HEK293 (cell line): ENCODE data around the gene EPAS1.

ENCODE experiments used
- CTCF ChIP-seq: fragments of 450-650 bp; formaldehyde crosslinking; IDR thresholded peaks from 2 replicates; pipeline ENCODE4 v1.5.1; 2016; ENCODE audit warnings: missing biosample characterization, missing genetic modification characterization
- MZF1 ChIP-seq: fragments of 450-650 bp; formaldehyde crosslinking; IDR thresholded peaks from 2 replicates; pipeline ENCODE4 v1.5.1; 2017; ENCODE audit warnings: missing biosample characterization, missing genetic modification characterization, borderline replicate concordance
- PATZ1 ChIP-seq: fragments of 450-650 bp; formaldehyde crosslinking; IDR thresholded peaks from 2 replicates; pipeline ENCODE4 v1.5.1; 2016; ENCODE audit warnings: missing biosample characterization, missing genetic modification characterization
- PRDM1 ChIP-seq: fragments of 450-650 bp; formaldehyde crosslinking; IDR thresholded peaks from 2 replicates; pipeline ENCODE4; 2016; ENCODE audit warnings: missing biosample characterization, missing genetic modification characterization
- REST ChIP-seq: fragments of 450-650 bp; formaldehyde crosslinking; IDR thresholded peaks from 2 replicates; pipeline ENCODE4 v1.5.1; 2016; ENCODE audit warnings: missing biosample characterization, missing genetic modification characterization
- SP2 ChIP-seq: fragments of 450-650 bp; formaldehyde crosslinking; IDR thresholded peaks from 2 replicates; pipeline ENCODE4 v1.5.1; 2016; ENCODE audit warnings: missing biosample characterization, missing genetic modification characterization
- SP7 ChIP-seq: fragments of 450-650 bp; formaldehyde crosslinking; IDR thresholded peaks from 2 replicates; pipeline ENCODE4 v1.5.1; 2016; ENCODE audit warnings: missing biosample characterization, missing genetic modification characterization
- YY1 ChIP-seq: fragments of 450-650 bp; formaldehyde crosslinking; IDR thresholded peaks from 2 replicates; pipeline ENCODE4 v1.5.1; 2018; ENCODE audit warnings: missing biosample characterization, missing genetic modification characterization
- ZBTB21 ChIP-seq: fragments of 450-650 bp; formaldehyde crosslinking; IDR thresholded peaks from 2 replicates; pipeline ENCODE4 v1.5.1; 2017; ENCODE audit warnings: missing biosample characterization, missing genetic modification characterization
- ZBTB7A ChIP-seq: fragments of 450-650 bp; formaldehyde crosslinking; IDR thresholded peaks from 2 replicates; pipeline ENCODE4 v1.5.1; 2016; ENCODE audit warnings: low read depth, missing biosample characterization, missing genetic modification characterization
- ZNF366 ChIP-seq: fragments of 450-650 bp; formaldehyde crosslinking; conservative IDR thresholded peaks from 2 replicates; pipeline ENCODE4 v1.5.1; 2016; ENCODE audit warnings: missing biosample characterization, missing genetic modification characterization
- ZNF510 ChIP-seq: fragments of 450-650 bp; formaldehyde crosslinking; IDR thresholded peaks from 2 replicates; pipeline ENCODE4 v1.5.1; 2018; ENCODE audit warnings: mild to moderate bottlenecking, missing genetic modification characterization, missing biosample characterization; ENCODE audit not compliant: insufficient replicate concordance
- ZNF571 ChIP-seq: fragments of 450-650 bp; formaldehyde crosslinking; IDR thresholded peaks from 2 replicates; pipeline ENCODE4 v1.5.0; 2017; ENCODE audit warnings: missing biosample characterization, missing genetic modification characterization
- TF ChIP-seq, protein P1 (sequence below): fragments of 450-650 bp; formaldehyde crosslinking; IDR thresholded peaks from 2 replicates; pipeline ENCODE4 v1.5.1; 2016; ENCODE audit warnings: missing biosample characterization, missing genetic modification characterization

- no peak for TF ChIP-seq SP7 (tag by site-specific recombination)
- no peak for TF ChIP-seq CTCF (tag by site-specific recombination)
- no peak for TF ChIP-seq PATZ1 (tag by site-specific recombination)
- TF ChIP-seq ZBTB21 = no peak
- TF ChIP-seq YY1 (tag by site-specific recombination) = no peak
- TF ChIP-seq MZF1 (tag by site-specific recombination) = no peak
- TF ChIP-seq, protein P1, sequence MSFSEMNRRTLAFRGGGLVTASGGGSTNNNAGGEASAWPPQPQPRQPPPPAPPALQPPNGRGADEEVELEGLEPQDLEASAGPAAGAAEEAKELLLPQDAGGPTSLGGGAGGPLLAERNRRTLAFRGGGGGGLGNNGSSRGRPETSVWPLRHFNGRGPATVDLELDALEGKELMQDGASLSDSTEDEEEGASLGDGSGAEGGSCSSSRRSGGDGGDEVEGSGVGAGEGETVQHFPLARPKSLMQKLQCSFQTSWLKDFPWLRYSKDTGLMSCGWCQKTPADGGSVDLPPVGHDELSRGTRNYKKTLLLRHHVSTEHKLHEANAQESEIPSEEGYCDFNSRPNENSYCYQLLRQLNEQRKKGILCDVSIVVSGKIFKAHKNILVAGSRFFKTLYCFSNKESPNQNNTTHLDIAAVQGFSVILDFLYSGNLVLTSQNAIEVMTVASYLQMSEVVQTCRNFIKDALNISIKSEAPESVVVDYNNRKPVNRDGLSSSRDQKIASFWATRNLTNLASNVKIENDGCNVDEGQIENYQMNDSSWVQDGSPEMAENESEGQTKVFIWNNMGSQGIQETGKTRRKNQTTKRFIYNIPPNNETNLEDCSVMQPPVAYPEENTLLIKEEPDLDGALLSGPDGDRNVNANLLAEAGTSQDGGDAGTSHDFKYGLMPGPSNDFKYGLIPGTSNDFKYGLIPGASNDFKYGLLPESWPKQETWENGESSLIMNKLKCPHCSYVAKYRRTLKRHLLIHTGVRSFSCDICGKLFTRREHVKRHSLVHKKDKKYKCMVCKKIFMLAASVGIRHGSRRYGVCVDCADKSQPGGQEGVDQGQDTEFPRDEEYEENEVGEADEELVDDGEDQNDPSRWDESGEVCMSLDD (tag by site-specific recombination) = no peak
- TF ChIP-seq ZBTB7A (tag by site-specific recombination) = no peak
- TF ChIP-seq REST (tag by site-specific recombination) = no peak
- TF ChIP-seq ZNF366 (tag by site-specific recombination) = no peak
- TF ChIP-seq ZNF510 (tag by site-specific recombination) = no peak
- TF ChIP-seq PRDM1 (tag by site-specific recombination) = no peak
- TF ChIP-seq SP2 (tag by site-specific recombination) = no peak
- no peak for TF ChIP-seq ZNF571 (tag by site-specific recombination)
Observed at GRCh38 chr2:46352621-46353020, 55.4 kb downstream of the EPAS1 start.
